Measurements from ENCODE around the gene SUN2. TPM values are rescaled to one million over a fixed set of nuclear protein-coding genes. Genes with fewer than 3 reads are reported as not detected.

The SUN2 gene
- total and polyA plus RNA-seq, 2 of the 13 experiments (the other 11 are each of a cell fraction or from before 2014, with no cell fraction given) = 45.6 to 56.6 TPM

DNA sequence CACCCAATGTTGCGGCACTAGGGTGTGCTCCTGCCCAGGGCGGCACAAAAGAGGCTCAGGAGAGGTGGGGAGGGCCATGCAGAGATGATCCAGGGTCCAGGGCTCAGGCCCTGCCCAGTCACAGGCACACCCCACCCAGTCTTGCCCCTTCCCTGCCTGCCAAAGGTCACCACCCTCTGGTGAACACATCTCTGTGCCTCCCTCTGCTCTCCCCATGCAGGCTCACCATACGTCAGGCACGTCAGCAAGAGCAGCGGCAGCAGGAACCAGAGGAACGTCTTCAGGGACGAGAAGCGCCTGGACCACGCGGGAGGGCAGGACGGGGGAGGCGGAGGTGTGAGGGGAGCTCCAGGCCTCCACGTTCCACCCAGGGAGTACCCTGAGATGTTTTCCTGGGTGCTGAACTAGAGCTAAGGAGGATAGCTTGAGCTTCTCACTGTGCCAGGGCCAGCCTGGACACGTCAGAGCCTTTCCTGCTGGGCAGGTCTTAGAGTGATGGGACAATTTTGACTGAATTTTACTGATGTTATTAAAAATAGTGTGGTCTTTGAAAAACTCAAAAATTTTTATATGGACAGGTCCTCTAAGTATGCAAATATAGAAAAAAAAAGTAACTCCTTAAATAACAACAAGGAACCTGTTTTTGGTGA, 7.2 kb downstream of the SUN2 start (continued):
- no peak for TF ChIP-seq ZNF367 (CRISPR knock-in tag; IDR thresholded peaks at IDR 0.05; ENCODE audit: borderline replicate concordance)
- TF ChIP-seq AGO1 (IDR thresholded peaks at IDR 0.05; ENCODE audit: low read depth, low read length, poor library complexity, severe bottlenecking) = no peak
- TF ChIP-seq, protein P1, sequence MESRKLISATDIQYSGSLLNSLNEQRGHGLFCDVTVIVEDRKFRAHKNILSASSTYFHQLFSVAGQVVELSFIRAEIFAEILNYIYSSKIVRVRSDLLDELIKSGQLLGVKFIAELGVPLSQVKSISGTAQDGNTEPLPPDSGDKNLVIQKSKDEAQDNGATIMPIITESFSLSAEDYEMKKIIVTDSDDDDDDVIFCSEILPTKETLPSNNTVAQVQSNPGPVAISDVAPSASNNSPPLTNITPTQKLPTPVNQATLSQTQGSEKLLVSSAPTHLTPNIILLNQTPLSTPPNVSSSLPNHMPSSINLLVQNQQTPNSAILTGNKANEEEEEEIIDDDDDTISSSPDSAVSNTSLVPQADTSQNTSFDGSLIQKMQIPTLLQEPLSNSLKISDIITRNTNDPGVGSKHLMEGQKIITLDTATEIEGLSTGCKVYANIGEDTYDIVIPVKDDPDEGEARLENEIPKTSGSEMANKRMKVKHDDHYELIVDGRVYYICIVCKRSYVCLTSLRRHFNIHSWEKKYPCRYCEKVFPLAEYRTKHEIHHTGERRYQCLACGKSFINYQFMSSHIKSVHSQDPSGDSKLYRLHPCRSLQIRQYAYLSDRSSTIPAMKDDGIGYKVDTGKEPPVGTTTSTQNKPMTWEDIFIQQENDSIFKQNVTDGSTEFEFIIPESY (CRISPR knock-in tag; IDR thresholded peaks at IDR 0.05) = peak; percentile 54; the same call in 1 of the 2 replicates
- TF ChIP-seq, protein P2, sequence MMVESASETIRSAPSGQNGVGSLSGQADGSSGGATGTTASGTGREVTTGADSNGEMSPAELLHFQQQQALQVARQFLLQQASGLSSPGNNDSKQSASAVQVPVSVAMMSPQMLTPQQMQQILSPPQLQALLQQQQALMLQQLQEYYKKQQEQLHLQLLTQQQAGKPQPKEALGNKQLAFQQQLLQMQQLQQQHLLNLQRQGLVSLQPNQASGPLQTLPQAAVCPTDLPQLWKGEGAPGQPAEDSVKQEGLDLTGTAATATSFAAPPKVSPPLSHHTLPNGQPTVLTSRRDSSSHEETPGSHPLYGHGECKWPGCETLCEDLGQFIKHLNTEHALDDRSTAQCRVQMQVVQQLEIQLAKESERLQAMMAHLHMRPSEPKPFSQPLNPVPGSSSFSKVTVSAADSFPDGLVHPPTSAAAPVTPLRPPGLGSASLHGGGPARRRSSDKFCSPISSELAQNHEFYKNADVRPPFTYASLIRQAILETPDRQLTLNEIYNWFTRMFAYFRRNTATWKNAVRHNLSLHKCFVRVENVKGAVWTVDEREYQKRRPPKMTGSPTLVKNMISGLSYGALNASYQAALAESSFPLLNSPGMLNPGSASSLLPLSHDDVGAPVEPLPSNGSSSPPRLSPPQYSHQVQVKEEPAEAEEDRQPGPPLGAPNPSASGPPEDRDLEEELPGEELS (CRISPR knock-in tag; IDR thresholded peaks at IDR 0.05) = no peak
- TF ChIP-seq, protein P3, sequence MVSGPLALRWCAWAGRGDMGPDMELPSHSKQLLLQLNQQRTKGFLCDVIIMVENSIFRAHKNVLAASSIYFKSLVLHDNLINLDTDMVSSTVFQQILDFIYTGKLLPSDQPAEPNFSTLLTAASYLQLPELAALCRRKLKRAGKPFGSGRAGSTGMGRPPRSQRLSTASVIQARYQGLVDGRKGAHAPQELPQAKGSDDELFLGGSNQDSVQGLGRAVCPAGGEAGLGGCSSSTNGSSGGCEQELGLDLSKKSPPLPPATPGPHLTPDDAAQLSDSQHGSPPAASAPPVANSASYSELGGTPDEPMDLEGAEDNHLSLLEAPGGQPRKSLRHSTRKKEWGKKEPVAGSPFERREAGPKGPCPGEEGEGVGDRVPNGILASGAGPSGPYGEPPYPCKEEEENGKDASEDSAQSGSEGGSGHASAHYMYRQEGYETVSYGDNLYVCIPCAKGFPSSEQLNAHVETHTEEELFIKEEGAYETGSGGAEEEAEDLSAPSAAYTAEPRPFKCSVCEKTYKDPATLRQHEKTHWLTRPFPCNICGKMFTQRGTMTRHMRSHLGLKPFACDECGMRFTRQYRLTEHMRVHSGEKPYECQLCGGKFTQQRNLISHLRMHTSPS (CRISPR knock-in tag; IDR thresholded peaks at IDR 0.05; ENCODE audit: low read depth) = peak; percentile 73; the same call in 1 of the 2 replicates
- no peak for TF ChIP-seq ZKSCAN1 (IDR thresholded peaks at IDR 0.05; ENCODE audit: low read length)
- TF ChIP-seq ZNF567 (CRISPR knock-in tag; IDR thresholded peaks at IDR 0.05; ENCODE audit: borderline replicate concordance) = no peak
- TF ChIP-seq, protein P4, sequence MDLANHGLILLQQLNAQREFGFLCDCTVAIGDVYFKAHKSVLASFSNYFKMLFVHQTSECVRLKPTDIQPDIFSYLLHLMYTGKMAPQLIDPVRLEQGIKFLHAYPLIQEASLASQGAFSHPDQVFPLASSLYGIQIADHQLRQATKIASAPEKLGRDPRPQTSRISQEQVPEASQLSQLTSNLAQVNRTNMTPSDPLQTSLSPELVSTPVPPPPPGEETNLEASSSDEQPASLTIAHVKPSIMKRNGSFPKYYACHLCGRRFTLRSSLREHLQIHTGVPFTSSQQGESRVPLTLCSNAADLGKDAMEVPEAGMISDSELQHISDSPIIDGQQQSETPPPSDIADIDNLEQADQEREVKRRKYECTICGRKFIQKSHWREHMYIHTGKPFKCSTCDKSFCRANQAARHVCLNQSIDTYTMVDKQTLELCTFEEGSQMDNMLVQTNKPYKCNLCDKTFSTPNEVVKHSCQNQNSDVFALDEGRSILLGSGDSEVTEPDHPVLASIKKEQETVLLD (CRISPR knock-in tag; IDR thresholded peaks at IDR 0.05; ENCODE audit: low read depth) = no peak
- no peak for TF ChIP-seq ZNF816 (CRISPR knock-in tag; IDR thresholded peaks at IDR 0.05; ENCODE audit: borderline replicate concordance)
- no peak for TF ChIP-seq JUN (CRISPR knock-in tag; IDR thresholded peaks at IDR 0.05)
- no peak for TF ChIP-seq MTA3 (CRISPR knock-in tag; IDR thresholded peaks at IDR 0.05)
- no peak for TF ChIP-seq CENPX (CRISPR knock-in tag; IDR thresholded peaks at IDR 0.05)
- no peak for TF ChIP-seq KAT7 (CRISPR knock-in tag; IDR thresholded peaks at IDR 0.05; ENCODE audit: borderline replicate concordance)
- peak; percentile 90 for TF ChIP-seq ZBTB38 (CRISPR knock-in tag; IDR thresholded peaks at IDR 0.05)
- no peak for TF ChIP-seq GPN1 (CRISPR knock-in tag; IDR thresholded peaks at IDR 0.05; ENCODE audit: borderline replicate concordance)
- TF ChIP-seq ZNF614 (CRISPR knock-in tag; IDR thresholded peaks at IDR 0.05; ENCODE audit: borderline replicate concordance) = no peak
- TF ChIP-seq, protein P5, sequence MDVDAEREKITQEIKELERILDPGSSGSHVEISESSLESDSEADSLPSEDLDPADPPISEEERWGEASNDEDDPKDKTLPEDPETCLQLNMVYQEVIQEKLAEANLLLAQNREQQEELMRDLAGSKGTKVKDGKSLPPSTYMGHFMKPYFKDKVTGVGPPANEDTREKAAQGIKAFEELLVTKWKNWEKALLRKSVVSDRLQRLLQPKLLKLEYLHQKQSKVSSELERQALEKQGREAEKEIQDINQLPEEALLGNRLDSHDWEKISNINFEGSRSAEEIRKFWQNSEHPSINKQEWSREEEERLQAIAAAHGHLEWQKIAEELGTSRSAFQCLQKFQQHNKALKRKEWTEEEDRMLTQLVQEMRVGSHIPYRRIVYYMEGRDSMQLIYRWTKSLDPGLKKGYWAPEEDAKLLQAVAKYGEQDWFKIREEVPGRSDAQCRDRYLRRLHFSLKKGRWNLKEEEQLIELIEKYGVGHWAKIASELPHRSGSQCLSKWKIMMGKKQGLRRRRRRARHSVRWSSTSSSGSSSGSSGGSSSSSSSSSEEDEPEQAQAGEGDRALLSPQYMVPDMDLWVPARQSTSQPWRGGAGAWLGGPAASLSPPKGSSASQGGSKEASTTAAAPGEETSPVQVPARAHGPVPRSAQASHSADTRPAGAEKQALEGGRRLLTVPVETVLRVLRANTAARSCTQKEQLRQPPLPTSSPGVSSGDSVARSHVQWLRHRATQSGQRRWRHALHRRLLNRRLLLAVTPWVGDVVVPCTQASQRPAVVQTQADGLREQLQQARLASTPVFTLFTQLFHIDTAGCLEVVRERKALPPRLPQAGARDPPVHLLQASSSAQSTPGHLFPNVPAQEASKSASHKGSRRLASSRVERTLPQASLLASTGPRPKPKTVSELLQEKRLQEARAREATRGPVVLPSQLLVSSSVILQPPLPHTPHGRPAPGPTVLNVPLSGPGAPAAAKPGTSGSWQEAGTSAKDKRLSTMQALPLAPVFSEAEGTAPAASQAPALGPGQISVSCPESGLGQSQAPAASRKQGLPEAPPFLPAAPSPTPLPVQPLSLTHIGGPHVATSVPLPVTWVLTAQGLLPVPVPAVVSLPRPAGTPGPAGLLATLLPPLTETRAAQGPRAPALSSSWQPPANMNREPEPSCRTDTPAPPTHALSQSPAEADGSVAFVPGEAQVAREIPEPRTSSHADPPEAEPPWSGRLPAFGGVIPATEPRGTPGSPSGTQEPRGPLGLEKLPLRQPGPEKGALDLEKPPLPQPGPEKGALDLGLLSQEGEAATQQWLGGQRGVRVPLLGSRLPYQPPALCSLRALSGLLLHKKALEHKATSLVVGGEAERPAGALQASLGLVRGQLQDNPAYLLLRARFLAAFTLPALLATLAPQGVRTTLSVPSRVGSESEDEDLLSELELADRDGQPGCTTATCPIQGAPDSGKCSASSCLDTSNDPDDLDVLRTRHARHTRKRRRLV (CRISPR knock-in tag; IDR thresholded peaks at IDR 0.05) = no peak

All from HepG2 (cell line).